Left ventricle myocardium inferior (tissue), 1 donor: ENCODE results near the gene KCNIP3. TPM values are rescaled to one million over a fixed set of nuclear protein-coding genes. Genes with fewer than 3 reads are reported as not detected.
A peak's percentile ranks its signal among the peaks of the same experiment; 100 is the strongest.

Experiments
- DNase-seq: peaks from one replicate; pipeline ENCODE4 v3.0.0-alpha.2; 2020
- H3K27ac ChIP-seq: fragments of 200-600 bp; replicated peaks from 2 replicates; pipeline ENCODE4 v1.8.0; 2021
- H3K27me3 ChIP-seq: fragments of 200-600 bp; 2 replicates; pipeline ENCODE4 v1.8.0; 2021; ENCODE audit warnings: low read depth
- H3K36me3 ChIP-seq: fragments of 200-600 bp; 2 replicates; pipeline ENCODE4 v1.8.0; 2021
- H3K4me1 ChIP-seq: fragments of 200-600 bp; 2 replicates; pipeline ENCODE4 v1.8.0; 2021
- H3K4me3 ChIP-seq: fragments of 200-600 bp; 2 replicates; pipeline ENCODE4 v1.8.0; 2021; ENCODE audit warnings: mild to moderate bottlenecking, moderate library complexity
- H3K9me3 ChIP-seq: fragments of 200-600 bp; replicated peaks from 2 replicates; pipeline ENCODE4 v1.8.0; 2021
- CTCF ChIP-seq: fragments of 200-600 bp; IDR thresholded peaks from 2 replicates; pipeline ENCODE4 v1.8.0; 2021; ENCODE audit warnings: antibody characterized with exemption, mild to moderate bottlenecking, borderline replicate concordance
- intact Hi-C: fragments of 100-400 bp; cut with micrococcal nuclease; formaldehyde crosslinking; loops from one replicate; pipeline ENCODE4 v1.11.0; 2022
- total RNA-seq: library from RNA; stranded (reverse); fragmentation: NEBNext Ultra II Directional; extraction: Animal tissue kit (Norgen Biotek cat#: 25700); gene quantifications from one replicate; pipeline ENCODE4 v1.2.1, GENCODE V29; 2021
- donor health status: DM: no; HTN: yes; CAD: no; lungs with severe emphysema.

KCNIP3 gene
- total RNA-seq, 1 donor from 2014 or later: 4.6 TPM

GRCh38 chr2:95294579-95295250 is 2.4 kb upstream of the KCNIP3 start:
- intact Hi-C loops: no loop called here
- no peak for TF ChIP-seq CTCF

GRCh38 chr2:95295376-95295775 is 1.8 kb upstream of the KCNIP3 start:
- Histone ChIP-seq H3K4me3 (no peak overlapping the region), H3K4me1 (no peaks in the 10 kb centered on the region), H3K27ac (no peak overlapping the region), H3K36me3 (peaks cover 3% of the 10 kb centered on the region), H3K27me3 (peaks cover 59% of the 10 kb centered on the region), H3K9me3 (peaks cover 21% of the 10 kb centered on the region)
- no peak for TF ChIP-seq CTCF
- intact Hi-C loops: no loop called here
- no peak for DNase-seq

More at GRCh38 chr2:95294579-95295250, 2.4 kb upstream of the KCNIP3 start:
- Histone ChIP-seq H3K27me3 (peaks cover 52% of the 10 kb centered on the region), H3K4me1 (no peaks in the 10 kb centered on the region), H3K4me3 (no peak overlapping the region), H3K27ac (no peak overlapping the region), H3K36me3 (peaks cover 3% of the 10 kb centered on the region), H3K9me3 (peaks cover 27% of the 10 kb centered on the region)
- no peak for DNase-seq

GRCh38 chr2:95296011-95296410 is 1.1 kb upstream of the KCNIP3 start:
- intact Hi-C loops: no loop called here
- H3K4me1 ChIP-seq: no peaks in the 10 kb centered on the region
- H3K27ac ChIP-seq: no peak overlapping the region
- H3K9me3 ChIP-seq: peaks cover 14% of the 10 kb centered on the region
- no peaks in the 10 kb centered on the region for H3K36me3 ChIP-seq
- TF ChIP-seq CTCF: no peak
- peaks cover 65% of the 10 kb centered on the region for H3K27me3 ChIP-seq
- no peak overlapping the region for H3K4me3 ChIP-seq
- no peak for DNase-seq

- H3K27me3 ChIP-seq: peaks cover 83% of the 10 kb centered on the region
- H3K36me3 ChIP-seq: no peaks in the 10 kb centered on the region
- no peak overlapping the region for H3K27ac ChIP-seq
- peak overlapping the region; percentile 39 for H3K4me3 ChIP-seq
- no peak for TF ChIP-seq CTCF
- intact Hi-C loops: no loop called here
- no peaks in the 10 kb centered on the region for H3K4me1 ChIP-seq
- no peak for DNase-seq
- H3K9me3 ChIP-seq: no peaks in the 10 kb centered on the region
These were observed 670 bp downstream of the KCNIP3 start for GRCh38 chr2:95297639-95298395.

- no peak for TF ChIP-seq CTCF
- H3K4me3 ChIP-seq: no peak overlapping the region
- no peaks in the 10 kb centered on the region for H3K36me3 ChIP-seq
- intact Hi-C loops: no loop called here
- H3K27me3 ChIP-seq: peaks cover 91% of the 10 kb centered on the region
- no peak for DNase-seq
- H3K9me3 ChIP-seq: no peaks in the 10 kb centered on the region
- no peak overlapping the region for H3K27ac ChIP-seq
- no peaks in the 10 kb centered on the region for H3K4me1 ChIP-seq
These were observed 1.5 kb downstream of the KCNIP3 start for GRCh38 chr2:95298486-95299111.
